GM19468 (cell line): ENCODE measurements around the gene ATP6V0D1.
"Not testable (repeated sequence)": the region's sequence is repeated elsewhere in the genome, so short reads cannot be mapped to it uniquely, and the experiment has no call there.

Experiments
- ATAC-seq: cut with Tn5 transposase; IDR thresholded peaks from one replicate; pipeline ENCODE4 v1.9.1; 2021; ENCODE audit warnings: mild to moderate bottlenecking, moderate library complexity, moderate number of reproducible peaks; ENCODE audit not compliant: unreplicated experiment; ENCODE audit errors: extremely low read depth

ATP6V0D1 gene

DNA sequence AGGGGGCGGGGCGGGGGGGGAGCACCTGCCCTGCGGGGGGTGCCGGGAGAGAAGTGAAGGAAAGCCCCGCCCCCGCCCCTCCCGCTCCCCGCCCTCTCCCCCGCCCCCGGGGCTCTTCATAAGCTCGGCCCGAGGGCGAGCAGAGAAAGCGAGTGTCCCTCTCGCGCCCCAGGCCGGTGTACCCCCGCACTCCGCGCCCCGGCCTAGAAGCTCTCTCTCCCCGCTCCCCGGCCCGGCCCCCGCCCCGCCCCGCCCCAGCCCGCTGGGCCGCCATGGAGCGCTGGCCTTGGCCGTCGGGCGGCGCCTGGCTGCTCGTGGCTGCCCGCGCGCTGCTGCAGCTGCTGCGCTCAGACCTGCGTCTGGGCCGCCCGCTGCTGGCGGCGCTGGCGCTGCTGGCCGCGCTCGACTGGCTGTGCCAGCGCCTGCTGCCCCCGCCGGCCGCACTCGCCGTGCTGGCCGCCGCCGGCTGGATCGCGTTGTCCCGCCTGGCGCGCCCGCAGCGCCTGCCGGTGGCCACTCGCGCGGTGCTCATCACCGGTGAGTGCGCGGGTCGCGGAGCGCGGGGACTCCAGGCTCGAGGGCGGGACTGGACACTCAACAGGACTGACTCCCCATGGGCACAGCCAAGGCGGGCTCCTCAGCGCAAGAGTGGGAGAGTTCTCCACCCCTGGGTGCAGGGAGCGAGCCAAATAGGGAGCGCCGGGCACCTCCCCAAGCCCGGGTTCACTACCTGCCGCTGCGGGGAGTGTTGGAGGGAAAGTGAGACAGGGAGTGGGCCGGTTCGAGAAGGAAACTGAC lies 49.8 kb downstream of the ATP6V0D1 start, which contains the start of gene HSD11B2:
TSS of gene HSD11B2 (plus strand) at position 145 of the 798 bp plus-strand sequence. CDS start at position 273, 128 bp downstream.
- ATAC-seq, result no peak

DNA sequence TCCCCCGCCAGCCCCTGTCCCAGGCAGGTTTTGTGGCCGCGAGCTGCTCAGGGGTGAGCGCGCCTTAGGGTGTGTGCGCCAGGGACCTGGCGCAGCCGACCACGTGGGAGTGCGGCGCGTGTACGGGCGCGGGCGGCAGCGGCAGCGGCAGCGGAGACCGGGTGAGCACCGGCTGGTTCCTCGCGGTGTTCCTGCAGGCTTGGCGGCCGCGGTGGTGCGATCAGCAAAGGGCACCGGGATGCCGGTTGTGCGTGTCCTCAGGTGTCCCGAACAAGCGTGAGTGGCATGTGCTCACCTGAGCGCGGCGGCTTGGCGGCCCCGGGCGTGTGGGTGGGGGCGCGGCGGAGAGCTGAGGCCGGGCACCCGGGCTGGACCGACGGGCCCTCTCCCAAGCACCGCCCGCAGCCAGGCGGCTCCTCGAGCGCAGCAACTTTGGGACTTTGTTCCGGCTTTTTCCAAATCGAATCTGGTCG lies 50.4 kb downstream of the ATP6V0D1 start:
- ATAC-seq, result no peak

DNA sequence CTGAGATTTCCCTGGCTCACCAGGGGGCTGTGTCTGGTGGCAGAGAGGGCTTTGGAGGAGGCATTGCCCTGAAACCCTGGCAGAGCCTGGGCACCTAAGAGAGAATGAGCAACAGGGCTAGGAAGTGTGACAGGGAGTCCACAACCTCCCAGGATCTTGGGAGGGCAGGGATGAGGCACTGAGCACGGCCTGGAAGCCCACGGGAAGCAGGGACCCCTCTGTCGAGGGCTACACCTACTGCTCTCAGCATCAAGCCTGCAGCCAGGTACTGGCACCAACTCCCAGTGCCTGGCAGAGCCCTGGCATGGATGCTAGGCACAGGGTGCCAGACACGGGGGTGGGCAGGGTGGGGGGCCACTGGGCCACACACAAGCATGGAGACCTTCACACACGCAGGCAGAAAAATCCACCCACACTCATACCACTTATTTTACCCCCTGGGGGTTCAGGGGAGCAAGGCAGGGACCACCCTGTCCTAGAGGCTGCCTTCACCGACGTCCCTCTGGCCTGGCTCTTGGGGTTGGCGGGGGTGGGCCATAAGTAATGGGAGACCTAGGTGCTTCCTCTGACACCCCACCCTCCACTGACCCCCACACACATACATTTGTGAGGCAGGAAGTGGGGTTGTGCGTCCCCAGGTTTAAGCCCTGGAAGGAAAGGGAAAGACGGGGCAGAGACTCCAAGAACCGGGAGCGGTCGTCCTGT lies 51.0 kb downstream of the ATP6V0D1 start:
- no peak for ATAC-seq

DNA sequence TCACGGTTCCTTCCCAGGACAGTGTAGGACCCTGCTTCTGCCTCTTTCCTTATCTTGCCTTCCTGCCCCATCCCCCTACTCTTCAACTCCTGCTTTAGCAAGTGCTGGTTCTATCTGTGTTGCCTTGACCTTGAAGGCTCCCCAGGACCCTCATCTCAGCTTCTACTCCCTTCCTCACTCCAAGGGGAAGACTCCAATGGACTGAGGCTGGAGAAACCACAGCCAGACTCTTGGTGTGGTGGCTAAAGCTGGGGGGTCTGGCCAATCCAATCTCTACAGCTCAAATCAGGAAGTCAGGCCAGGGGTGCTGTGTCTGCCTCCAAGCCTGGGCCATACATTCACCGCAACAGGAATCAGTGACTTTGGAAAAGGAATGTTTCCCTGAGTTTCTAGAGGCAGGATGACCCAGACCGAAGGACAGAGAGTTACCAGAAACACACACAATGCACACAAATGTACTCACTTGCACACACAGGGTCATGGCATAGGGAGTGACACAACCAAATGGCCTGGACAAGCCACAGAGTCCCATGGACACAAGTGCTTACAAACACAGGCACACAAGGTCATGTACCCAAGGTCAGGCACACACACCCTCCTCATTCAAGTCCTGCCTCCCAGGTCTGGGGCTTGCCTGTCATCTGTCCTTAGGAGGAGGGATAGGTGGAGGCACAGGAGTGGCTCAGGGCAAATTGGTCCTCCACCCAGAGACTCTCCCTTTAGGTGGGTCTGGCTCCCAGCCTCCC lies 51.7 kb downstream of the ATP6V0D1 start:
- no peak for ATAC-seq

DNA sequence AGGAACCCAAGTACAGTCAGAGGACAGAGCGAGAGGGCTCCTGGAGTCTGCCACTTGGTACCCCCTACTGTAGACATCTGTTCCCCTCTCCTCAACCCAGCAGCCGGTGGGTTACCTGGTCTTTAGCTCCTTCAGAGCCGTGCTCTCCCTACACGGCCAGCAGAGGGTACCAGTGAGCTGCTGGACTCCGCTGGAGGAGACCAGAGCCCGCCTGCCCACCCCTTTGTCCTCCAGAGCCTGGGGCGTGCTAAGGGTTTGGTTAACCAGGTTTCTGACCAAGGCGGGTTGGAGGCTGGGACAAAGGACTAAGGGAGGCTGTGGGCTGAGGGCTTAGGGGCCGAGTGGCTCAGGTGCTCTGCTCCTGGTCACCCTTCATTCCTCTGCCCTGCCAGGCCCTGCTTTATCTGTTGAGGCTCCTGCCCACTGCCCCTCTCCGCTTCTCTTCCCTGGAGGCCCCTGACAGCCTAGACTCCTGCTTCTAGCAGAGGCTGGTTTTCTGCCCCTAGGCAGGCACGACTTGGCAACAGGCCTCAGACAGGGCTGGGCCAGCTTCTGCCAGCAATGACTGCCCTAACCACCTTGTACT lies 52.7 kb downstream of the ATP6V0D1 start:
- ATAC-seq, result no peak

DNA sequence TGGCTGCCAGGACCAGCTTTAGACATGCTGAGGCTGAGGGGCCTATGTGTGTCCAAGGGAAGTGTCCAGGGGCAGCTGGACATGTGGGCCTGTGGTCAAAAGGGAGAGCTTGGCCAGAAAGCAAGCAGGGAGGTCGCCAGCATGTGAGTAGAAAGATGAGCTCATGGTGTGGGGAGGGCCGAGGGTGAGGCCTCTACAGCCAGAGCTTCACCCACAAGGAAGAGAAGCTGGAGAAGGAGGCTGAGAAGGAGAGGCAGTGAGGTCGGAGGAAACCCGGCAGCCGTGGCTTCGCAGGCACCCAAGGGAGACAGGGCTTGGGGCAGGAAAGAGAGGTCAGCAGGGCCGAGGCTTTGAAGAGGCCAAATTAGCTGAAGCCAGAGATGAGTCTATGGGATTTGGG lies 54.0 kb downstream of the ATP6V0D1 start:
- no peak for ATAC-seq

DNA sequence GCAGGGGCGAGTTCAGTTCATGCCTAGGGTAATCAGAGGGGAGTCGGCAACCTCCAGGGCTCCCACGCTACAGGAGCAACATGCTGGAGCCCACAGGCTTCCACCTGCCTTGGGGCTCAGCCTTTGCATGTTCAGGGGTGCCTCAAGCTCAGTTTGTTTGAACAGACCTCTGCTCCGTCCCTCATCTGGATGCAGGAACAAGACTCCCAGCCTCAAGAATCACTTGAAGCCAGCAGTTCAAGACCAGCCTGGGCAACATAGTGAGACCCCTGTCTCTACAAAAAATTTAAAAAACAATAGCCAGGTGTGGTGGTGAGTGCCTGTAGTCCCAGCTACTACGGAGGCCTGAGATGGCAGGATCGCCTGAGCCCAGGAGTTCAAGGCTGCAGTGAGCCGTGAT lies 54.9 kb downstream of the ATP6V0D1 start:
- ATAC-seq, result no peak

DNA sequence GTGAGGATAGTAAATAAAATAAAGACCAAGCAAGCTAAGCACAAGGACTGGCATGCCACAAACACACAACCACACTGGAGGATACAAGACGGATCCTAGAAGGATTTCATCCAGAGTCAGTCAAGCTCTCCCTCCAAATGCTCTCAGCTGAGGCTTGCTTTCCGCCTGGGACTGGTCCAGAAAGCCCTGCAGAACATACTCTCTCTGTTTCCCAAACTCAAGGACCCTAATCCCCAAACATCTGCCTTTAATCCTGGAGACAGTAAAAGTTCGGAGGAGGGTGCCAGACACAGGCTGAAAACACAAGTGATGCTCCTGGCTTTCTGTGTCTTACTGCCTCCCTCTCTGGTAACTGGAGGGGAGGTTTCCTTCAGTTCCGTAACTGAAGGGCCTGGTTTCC lies 55.4 kb downstream of the ATP6V0D1 start:
- no peak for ATAC-seq

DNA sequence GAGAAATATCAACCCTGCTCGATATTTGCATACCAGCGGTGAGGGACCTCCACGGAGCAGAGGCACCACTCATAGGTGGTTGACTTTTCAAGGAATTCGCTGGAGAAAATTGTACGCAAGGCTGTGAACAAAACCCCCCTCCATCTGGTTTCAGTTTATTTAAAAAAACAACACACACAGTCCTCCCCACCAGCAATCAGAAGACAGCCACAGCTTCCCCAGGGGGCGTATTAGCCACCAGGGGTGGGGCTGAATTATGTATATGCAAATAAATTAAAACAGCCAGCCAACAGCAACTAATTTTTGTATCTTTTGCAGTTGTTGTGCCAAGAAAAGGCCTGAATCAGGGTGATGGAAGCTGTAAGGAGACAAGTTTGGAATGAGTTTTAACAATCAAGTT lies 55.9 kb downstream of the ATP6V0D1 start:
- ATAC-seq, result no peak

DNA sequence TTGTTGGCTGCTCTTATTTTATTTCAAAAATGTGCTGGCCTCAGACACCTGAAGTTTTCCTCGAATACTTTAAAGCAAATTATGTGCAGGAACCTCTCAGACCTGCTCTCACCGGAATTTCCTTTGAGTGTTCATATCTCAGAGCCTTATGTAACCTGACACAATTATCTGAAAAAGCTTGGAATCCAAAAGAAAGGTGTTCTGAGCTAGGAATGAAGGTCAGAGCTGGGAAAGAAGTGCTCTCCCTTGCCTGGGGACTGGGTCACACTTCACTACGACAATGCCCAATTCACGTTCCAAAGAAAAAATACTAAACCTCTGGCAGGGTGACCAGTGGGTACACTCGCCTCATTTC lies 56.7 kb downstream of the ATP6V0D1 start:
- no peak for ATAC-seq

DNA sequence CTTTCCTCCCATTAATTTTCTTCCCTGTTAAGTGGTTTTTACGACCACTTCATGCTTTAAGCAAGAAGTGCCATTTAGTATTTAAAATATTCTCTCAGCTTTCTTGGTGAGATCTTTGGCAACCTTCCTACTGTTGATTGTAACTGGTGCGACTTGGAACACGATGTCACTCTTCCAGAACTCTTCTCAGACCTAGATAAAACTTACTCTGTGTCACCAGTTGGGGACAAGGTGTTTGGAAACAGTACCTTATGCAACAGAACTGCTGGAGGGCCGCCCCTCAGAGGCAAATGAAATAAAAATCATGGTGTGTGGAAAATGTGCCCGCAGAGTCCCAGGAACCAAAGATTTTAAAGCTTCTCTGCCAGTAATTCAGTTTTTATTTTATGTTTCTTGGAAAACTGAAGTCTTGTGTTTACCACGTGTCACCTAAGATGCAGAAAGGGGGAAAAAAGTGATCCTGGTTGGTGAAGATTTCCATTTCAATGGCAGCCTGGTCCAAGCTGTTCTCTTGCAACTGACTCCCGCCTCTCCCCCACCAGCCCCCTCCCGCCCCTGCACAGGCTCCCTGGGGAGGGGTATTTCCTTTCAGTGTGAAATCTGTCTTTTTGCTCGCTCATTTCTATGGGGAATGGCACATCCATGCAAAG lies 57.2 kb downstream of the ATP6V0D1 start:
- ATAC-seq, result no peak

DNA sequence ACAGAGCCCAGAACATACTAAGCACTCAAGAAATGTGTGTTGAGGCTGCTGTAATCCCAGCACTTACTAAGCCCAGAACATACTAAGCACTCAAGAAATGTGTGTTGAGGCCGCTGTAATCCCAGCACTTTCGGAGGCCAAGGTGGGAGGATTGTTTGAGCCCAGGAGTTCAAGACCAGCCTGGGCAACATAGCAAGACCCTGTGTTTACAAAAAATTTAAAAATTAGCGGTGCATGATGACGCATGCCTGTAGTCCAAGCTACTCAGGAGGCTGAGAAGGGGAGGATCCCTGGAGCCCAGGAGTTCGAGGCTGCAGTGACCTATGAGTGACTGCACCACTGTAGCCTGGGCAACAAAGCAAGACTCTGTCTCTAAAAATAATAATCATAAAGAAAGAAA lies 57.9 kb downstream of the ATP6V0D1 start:
- no peak for ATAC-seq

DNA sequence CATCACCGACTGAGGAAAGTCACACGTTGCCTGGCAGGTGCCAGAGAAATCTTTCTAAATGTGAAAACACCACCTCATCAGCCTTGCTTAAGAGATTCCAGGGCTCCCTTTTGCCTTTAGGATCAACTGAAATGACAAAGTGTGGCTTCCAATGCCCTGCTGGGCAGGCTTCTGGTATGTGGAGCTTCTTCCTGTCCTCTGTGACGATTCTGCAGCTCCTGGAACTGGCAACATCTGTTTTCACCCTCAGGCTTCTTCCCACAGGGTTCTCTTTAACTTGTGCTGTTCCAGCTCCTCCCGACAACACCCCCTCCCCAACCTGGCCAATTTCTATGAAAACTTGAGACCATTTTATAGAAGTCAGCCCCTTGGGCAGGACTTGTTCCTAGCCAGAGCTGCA lies 59.9 kb downstream of the ATP6V0D1 start:
- ATAC-seq, result no peak

DNA sequence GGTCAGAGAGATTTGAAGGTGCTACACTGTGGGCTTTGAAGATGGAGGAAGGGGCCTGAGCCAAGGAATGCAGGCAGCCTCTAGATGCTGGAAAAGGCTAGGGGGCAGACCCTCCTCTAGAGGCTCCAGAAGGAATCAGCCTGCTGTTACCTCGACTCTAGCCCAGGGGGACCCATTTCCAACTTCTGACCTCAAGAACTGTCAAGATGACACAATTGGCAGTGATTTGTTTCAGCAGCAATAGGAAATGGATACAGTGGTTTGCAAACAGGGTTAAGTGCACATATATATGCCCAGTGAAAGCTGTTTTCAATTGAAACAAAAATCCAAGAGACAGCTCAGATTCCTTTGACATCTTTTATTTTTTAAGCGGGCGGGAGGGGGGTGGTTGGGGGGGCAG lies 61.0 kb downstream of the ATP6V0D1 start:
- ATAC-seq, result no peak

DNA sequence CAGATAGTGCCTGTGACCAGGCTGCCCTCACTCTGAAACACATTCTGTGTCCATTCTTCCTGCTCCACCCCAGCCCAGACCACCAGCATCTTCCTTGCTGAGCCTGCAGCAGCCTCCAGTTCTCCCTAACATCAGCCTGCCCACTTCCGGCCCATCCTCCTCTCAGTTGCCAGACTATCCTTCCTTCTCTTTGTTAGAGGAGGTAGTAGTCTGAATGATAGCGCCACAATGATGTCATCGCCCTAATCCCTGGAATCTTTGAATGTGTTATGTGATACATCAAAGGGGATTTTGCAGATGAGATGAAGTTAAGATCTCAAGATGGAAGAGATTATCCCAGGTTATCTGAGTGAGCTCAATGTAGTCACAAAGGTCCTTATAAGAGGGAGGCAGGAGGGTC lies 61.5 kb downstream of the ATP6V0D1 start:
- ATAC-seq, result no peak

DNA sequence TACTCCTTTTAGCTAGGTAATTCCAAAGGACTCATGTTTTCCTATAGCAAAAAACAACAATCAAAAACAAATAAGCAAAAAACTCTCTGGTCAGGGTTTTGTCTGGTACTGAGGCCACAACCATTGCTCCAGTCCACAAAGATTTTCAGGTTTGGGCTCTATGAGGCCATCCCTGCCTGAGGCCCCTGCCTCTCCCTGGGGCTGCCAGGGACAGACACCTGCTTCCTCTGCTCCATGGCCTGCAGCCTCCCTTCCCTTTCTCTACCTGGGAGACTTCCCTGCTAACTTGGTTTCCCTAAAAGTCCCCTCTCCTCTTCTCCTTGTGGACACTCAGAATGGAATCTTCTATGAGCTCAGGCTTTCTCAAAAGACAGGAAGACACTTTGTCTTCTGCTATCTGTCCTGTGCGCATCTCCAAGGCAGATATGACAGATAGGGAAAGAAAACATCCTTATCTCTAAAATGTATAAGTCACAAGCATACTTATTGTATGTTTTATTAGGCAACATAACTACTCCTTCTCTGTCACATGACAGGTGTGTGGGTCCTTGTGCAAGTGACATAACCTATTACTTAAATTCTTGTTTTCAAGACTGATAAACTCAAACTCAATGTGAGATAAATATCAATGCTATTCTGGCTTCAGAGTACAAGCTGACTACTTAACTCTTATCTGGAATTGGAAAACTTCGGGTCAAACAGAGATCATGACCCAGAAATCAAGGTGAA lies 63.5 kb downstream of the ATP6V0D1 start:
- ATAC-seq, result no peak

DNA sequence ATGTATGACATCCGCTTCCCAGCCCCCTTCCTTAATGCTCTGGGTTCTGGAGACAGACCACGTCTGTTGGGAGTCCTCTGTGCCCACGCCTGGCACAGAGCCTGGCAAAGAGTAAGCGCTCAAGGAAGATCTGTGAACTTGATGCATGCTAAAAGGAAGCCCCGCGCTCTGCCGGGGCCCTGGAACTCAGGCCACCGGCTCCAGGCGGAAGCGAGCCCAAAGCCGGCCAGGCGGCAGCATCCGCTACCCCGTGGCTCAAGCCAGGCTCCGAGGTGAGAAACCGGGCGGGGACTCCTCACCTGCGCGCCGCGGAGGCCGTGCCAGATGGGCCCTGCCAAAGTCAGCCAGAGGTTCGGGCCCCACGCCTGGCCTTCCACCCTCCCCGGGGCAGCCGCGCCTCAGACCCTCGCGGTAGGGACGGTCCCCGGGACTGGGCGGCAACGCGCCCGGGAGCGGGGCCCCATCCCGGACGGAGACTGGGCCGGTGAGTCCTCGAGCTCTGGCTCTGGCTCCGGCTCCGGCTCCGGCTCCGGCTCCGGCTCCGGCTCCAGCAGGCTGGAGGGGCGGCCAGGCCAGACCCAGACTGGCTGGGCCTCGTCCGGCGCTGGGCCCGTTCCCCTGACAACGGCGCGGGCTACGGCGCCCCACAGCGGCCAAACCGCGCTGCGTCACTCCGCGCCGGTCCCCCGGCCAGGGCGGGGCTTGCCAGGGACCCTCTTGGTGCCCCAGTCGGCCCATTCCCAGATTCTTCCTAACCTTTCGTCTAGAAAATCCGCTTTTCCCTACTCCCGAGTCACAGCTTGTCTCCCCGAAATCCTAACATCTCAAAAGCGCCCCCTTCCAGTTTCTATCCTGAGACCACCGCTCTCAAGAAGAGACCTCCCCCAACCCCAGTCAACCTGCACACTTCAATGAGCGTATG lies 64.8 kb downstream of the ATP6V0D1 start, which contains the start of gene ZDHHC1:
TSS of gene ZDHHC1 (minus strand) at position 606 of the 922 bp plus-strand sequence. CDS start 8,702 bp downstream, outside the sequence.
- ATAC-seq, result no peak

DNA sequence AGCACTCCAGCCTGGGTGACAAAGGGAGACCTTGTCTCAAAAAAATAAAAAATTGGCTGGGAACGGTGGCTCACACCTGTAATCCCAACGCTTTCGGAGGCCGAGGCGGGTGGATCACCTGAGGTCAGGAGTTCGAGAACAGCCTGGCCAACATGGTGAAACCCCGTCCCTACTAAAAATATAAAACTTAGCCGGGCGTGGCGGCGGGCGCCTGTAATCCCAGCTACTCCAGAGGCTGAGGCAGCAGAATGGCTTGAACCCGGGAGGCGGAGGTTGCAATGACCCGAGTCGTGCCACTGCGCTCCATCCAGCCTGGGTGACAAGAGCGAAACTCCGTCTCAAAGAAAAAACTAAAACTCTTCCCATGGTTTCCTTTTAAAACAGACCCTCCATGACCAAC lies 65.5 kb downstream of the ATP6V0D1 start:
- not testable (repeated sequence) for ATAC-seq
